ENCODE data around the gene RXYLT1. TPM values are rescaled to one million over a fixed set of nuclear protein-coding genes. Genes with fewer than 3 reads are reported as not detected.

The RXYLT1 gene
- polyA plus RNA-seq, 1 donor from 2014 or later: 30.5 TPM

DNA sequence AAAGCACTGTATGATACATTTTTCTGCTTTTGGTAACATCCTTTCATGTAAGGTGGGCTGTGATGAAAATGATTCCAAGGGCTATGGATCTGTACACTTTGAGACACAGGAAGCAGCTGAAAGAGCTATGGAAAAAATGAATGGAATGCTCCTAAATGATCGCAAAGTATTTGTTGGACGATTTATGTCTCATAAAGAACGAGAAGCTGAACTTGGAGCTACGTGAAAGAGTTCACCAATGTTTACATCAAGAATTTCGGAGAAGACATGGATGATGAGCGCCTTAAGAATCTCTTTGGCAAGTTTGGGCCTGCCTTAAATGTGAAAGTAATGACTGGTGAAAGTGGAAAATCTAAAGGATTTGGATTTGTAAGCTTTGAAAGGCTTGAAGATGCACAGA is 42.6 kb downstream of the RXYLT1 start:
- H4K20me1 ChIP-seq (ENCODE audit: insufficient read depth): no peaks in the 10 kb centered on the region
- no peaks in the 10 kb centered on the region for H3K79me2 ChIP-seq (replicated peaks; ENCODE audit: insufficient read depth, low read length)
- no peak for TF ChIP-seq POLR2AphosphoS5 (IDR thresholded peaks at IDR 0.05)
- TF ChIP-seq, protein P1, sequence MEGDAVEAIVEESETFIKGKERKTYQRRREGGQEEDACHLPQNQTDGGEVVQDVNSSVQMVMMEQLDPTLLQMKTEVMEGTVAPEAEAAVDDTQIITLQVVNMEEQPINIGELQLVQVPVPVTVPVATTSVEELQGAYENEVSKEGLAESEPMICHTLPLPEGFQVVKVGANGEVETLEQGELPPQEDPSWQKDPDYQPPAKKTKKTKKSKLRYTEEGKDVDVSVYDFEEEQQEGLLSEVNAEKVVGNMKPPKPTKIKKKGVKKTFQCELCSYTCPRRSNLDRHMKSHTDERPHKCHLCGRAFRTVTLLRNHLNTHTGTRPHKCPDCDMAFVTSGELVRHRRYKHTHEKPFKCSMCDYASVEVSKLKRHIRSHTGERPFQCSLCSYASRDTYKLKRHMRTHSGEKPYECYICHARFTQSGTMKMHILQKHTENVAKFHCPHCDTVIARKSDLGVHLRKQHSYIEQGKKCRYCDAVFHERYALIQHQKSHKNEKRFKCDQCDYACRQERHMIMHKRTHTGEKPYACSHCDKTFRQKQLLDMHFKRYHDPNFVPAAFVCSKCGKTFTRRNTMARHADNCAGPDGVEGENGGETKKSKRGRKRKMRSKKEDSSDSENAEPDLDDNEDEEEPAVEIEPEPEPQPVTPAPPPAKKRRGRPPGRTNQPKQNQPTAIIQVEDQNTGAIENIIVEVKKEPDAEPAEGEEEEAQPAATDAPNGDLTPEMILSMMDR (IDR thresholded peaks at IDR 0.05; ENCODE audit: poor library complexity, severe bottlenecking): no peak
- no peak for TF ChIP-seq SMC3 (conservative IDR thresholded peaks at IDR 0.05; ENCODE audit: poor library complexity)
- TF ChIP-seq EP300 (conservative IDR thresholded peaks at IDR 0.05; ENCODE audit: poor library complexity, severe bottlenecking): no peak
- TF ChIP-seq MXI1 (conservative IDR thresholded peaks at IDR 0.05; ENCODE audit: poor library complexity, severe bottlenecking): no peak
- no peak for TF ChIP-seq TAF1 (IDR thresholded peaks at IDR 0.05; ENCODE audit: low read depth)
- TF ChIP-seq RAD21 (conservative IDR thresholded peaks at IDR 0.05): no peak
- TF ChIP-seq, protein P2, sequence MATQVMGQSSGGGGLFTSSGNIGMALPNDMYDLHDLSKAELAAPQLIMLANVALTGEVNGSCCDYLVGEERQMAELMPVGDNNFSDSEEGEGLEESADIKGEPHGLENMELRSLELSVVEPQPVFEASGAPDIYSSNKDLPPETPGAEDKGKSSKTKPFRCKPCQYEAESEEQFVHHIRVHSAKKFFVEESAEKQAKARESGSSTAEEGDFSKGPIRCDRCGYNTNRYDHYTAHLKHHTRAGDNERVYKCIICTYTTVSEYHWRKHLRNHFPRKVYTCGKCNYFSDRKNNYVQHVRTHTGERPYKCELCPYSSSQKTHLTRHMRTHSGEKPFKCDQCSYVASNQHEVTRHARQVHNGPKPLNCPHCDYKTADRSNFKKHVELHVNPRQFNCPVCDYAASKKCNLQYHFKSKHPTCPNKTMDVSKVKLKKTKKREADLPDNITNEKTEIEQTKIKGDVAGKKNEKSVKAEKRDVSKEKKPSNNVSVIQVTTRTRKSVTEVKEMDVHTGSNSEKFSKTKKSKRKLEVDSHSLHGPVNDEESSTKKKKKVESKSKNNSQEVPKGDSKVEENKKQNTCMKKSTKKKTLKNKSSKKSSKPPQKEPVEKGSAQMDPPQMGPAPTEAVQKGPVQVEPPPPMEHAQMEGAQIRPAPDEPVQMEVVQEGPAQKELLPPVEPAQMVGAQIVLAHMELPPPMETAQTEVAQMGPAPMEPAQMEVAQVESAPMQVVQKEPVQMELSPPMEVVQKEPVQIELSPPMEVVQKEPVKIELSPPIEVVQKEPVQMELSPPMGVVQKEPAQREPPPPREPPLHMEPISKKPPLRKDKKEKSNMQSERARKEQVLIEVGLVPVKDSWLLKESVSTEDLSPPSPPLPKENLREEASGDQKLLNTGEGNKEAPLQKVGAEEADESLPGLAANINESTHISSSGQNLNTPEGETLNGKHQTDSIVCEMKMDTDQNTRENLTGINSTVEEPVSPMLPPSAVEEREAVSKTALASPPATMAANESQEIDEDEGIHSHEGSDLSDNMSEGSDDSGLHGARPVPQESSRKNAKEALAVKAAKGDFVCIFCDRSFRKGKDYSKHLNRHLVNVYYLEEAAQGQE (IDR thresholded peaks at IDR 0.05; ENCODE audit: borderline replicate concordance): no peak
- no peak for TF ChIP-seq EZH2 (IDR thresholded peaks at IDR 0.05; ENCODE audit: borderline replicate concordance, insufficient read depth, low read length, poor library complexity, severe bottlenecking)
- no peak overlapping the region for H2AFZ ChIP-seq (ENCODE audit: low read depth, low read length)
- H3K27me3 ChIP-seq (ENCODE audit: insufficient read depth, low read depth, low read length): no peaks in the 10 kb centered on the region
- no peak overlapping the region for H3K4me3 ChIP-seq (ENCODE audit: low read length)
- H3K9ac ChIP-seq (ENCODE audit: low read length): no peak overlapping the region
- H3K9me3 ChIP-seq (ENCODE audit: low read length): no peaks in the 10 kb centered on the region
- H3K36me3 ChIP-seq (ENCODE audit: insufficient read depth, low read length): no peaks in the 10 kb centered on the region
- no peaks in the 10 kb centered on the region for H3F3A ChIP-seq (ENCODE audit: insufficient read depth, low read length, poor library complexity, severe bottlenecking)
- no peaks in the 10 kb centered on the region for H3K9me2 ChIP-seq (ENCODE audit: insufficient read depth, low read length)
- no peak overlapping the region for H3K27ac ChIP-seq (ENCODE audit: low read length)
- no peak overlapping the region for H3K4me2 ChIP-seq (ENCODE audit: low read length)

DNA sequence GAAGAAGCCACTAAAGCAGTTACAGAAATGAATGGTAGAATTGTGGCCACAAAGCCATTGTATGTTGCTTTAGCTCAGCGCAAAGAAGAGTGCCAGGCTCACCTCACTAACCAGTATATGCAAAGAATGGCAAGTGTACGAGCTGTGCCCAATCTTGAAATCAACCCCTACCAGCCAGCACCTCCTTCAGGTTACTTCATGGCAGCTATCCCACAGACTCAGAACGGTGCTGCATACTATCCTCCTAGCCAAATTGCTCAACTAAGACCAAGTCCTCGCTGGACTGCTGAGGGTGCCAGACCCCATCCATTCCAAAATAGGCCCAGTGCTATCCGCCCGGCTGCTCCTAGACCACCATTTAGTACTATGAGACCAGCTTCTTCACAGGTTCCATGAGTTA is 43.3 kb downstream of the RXYLT1 start:
- Histone ChIP-seq H3K9ac (ENCODE audit: low read length) (no peak overlapping the region), H3K36me3 (ENCODE audit: insufficient read depth, low read length) (no peaks in the 10 kb centered on the region), H3K9me2 (ENCODE audit: insufficient read depth, low read length) (no peaks in the 10 kb centered on the region), H3K79me2 (replicated peaks; ENCODE audit: insufficient read depth, low read length) (no peaks in the 10 kb centered on the region), H3K9me3 (ENCODE audit: low read length) (no peaks in the 10 kb centered on the region), H2AFZ (ENCODE audit: low read depth, low read length) (no peak overlapping the region), H4K20me1 (ENCODE audit: insufficient read depth) (no peaks in the 10 kb centered on the region), H3K4me2 (ENCODE audit: low read length) (no peak overlapping the region), H3K27me3 (ENCODE audit: insufficient read depth, low read depth, low read length) (no peaks in the 10 kb centered on the region), H3K4me3 (ENCODE audit: low read length) (no peak overlapping the region), H3F3A (ENCODE audit: insufficient read depth, low read length, poor library complexity, severe bottlenecking) (no peaks in the 10 kb centered on the region), H3K27ac (ENCODE audit: low read length) (no peak overlapping the region)
- no peak for TF ChIP-seq POLR2AphosphoS5 (IDR thresholded peaks at IDR 0.05)
- no peak for TF ChIP-seq MXI1 (conservative IDR thresholded peaks at IDR 0.05; ENCODE audit: poor library complexity, severe bottlenecking)
- TF ChIP-seq, protein P1 (IDR thresholded peaks at IDR 0.05; ENCODE audit: poor library complexity, severe bottlenecking): no peak
- TF ChIP-seq RAD21 (conservative IDR thresholded peaks at IDR 0.05): no peak
- TF ChIP-seq EP300 (conservative IDR thresholded peaks at IDR 0.05; ENCODE audit: poor library complexity, severe bottlenecking): no peak
- TF ChIP-seq SMC3 (conservative IDR thresholded peaks at IDR 0.05; ENCODE audit: poor library complexity): no peak
- TF ChIP-seq EZH2 (IDR thresholded peaks at IDR 0.05; ENCODE audit: borderline replicate concordance, insufficient read depth, low read length, poor library complexity, severe bottlenecking): no peak
- TF ChIP-seq, protein P2 (IDR thresholded peaks at IDR 0.05; ENCODE audit: borderline replicate concordance): no peak
